HG03108 (cell line): ENCODE data around the gene GALNT13.

Experiments
- ATAC-seq: cut with Tn5 transposase; IDR thresholded peaks from one replicate; pipeline ENCODE4 v1.9.1; 2021; ENCODE audit warnings: moderate library complexity; ENCODE audit not compliant: unreplicated experiment

Gene GALNT13

GRCh38 chr2:154289870-154290269, 418.1 kb downstream of the GALNT13 start:
- ATAC-seq = no peak

GRCh38 chr2:154291511-154291910, 419.8 kb downstream of the GALNT13 start:
- ATAC-seq = no peak

- ATAC-seq = no peak
Measured at GRCh38 chr2:154291927-154292326, 420.2 kb downstream of the GALNT13 start.

GRCh38 chr2:154293864-154294263, 422.1 kb downstream of the GALNT13 start:
- no peak for ATAC-seq

GRCh38 chr2:154306266-154306970, 434.7 kb downstream of the GALNT13 start:
- ATAC-seq = no peak

- ATAC-seq = no peak
Measured at GRCh38 chr2:154307007-154307406, 435.3 kb downstream of the GALNT13 start.

- no peak for ATAC-seq
Measured at GRCh38 chr2:154324601-154325000, 452.9 kb downstream of the GALNT13 start.

GRCh38 chr2:154329510-154329909, 457.8 kb downstream of the GALNT13 start:
- no peak for ATAC-seq

- ATAC-seq = no peak
Measured at GRCh38 chr2:154331784-154332183, 460.1 kb downstream of the GALNT13 start.

- no peak for ATAC-seq
Measured at GRCh38 chr2:154336201-154336600, 464.5 kb downstream of the GALNT13 start.

- ATAC-seq = no peak
Measured at GRCh38 chr2:154338352-154338967, 466.7 kb downstream of the GALNT13 start.

GRCh38 chr2:154343282-154343681, 471.6 kb downstream of the GALNT13 start:
- no peak for ATAC-seq

GRCh38 chr2:154350911-154351310, 479.2 kb downstream of the GALNT13 start:
- no peak for ATAC-seq

GRCh38 chr2:154361276-154361675, 489.6 kb downstream of the GALNT13 start:
- ATAC-seq = no peak

GRCh38 chr2:154368153-154368552, 496.4 kb downstream of the GALNT13 start:
- ATAC-seq = no peak

- ATAC-seq = no peak
Measured at GRCh38 chr2:154370873-154371272, 499.2 kb downstream of the GALNT13 start.

GRCh38 chr2:154374416-154374815, 502.7 kb downstream of the GALNT13 start:
- ATAC-seq = no peak

GRCh38 chr2:154375579-154375931, 503.8 kb downstream of the GALNT13 start:
- ATAC-seq = no peak

- no peak for ATAC-seq
Measured at GRCh38 chr2:154381931-154382794, 510.4 kb downstream of the GALNT13 start.

GRCh38 chr2:154386186-154386585, 514.5 kb downstream of the GALNT13 start:
- ATAC-seq = no peak

- no peak for ATAC-seq
Measured at GRCh38 chr2:154391051-154391450, 519.3 kb downstream of the GALNT13 start.

GRCh38 chr2:154392256-154392655, 520.5 kb downstream of the GALNT13 start:
- ATAC-seq = no peak
